ENCODE results near the gene NEK9. TPM values are rescaled to one million over a fixed set of nuclear protein-coding genes. Genes with fewer than 3 reads are reported as not detected.

The NEK9 gene
- total RNA-seq, 2 donors from 2014 or later: 26.4 to 38.4 TPM

- no peaks in the 10 kb centered on the region for H3K36me3 ChIP-seq (replicated peaks in 1 of 2; ENCODE audit: insufficient read depth in 1 of 2, low read depth in 2 of 2)
- DNase-seq: peak; percentile 67 to 90 (median 84)
- peak; percentile 83 for ATAC-seq
- TF ChIP-seq, protein P1, sequence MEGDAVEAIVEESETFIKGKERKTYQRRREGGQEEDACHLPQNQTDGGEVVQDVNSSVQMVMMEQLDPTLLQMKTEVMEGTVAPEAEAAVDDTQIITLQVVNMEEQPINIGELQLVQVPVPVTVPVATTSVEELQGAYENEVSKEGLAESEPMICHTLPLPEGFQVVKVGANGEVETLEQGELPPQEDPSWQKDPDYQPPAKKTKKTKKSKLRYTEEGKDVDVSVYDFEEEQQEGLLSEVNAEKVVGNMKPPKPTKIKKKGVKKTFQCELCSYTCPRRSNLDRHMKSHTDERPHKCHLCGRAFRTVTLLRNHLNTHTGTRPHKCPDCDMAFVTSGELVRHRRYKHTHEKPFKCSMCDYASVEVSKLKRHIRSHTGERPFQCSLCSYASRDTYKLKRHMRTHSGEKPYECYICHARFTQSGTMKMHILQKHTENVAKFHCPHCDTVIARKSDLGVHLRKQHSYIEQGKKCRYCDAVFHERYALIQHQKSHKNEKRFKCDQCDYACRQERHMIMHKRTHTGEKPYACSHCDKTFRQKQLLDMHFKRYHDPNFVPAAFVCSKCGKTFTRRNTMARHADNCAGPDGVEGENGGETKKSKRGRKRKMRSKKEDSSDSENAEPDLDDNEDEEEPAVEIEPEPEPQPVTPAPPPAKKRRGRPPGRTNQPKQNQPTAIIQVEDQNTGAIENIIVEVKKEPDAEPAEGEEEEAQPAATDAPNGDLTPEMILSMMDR (IDR thresholded peaks at IDR 0.05): peak in 6 of 7 experiments; percentile 36 to 64 (median 60)
- TF ChIP-seq POLR2A (IDR thresholded peaks at IDR 0.05): peak in 2 of 3 donors; percentile 31 to 33
- intact Hi-C loops (cut with DNase I): no loop called here
- 11 to 20% methylated on average over 12 to 13 of the region's 13 CpGs for WGBS, 2 donors
- no peaks in the 10 kb centered on the region for H3K27me3 ChIP-seq
- H3K4me1 ChIP-seq: peaks cover 82% of the 10 kb centered on the region
- H3K9me3 ChIP-seq: no peaks in the 10 kb centered on the region
- H3K27ac ChIP-seq: peak overlapping the region; percentile 91 to 95 (median 93)
- H3K4me3 ChIP-seq: no peak overlapping the region
These were observed 20.7 kb upstream of the NEK9 start for GRCh38 chr14:75147423-75148071.

- Histone ChIP-seq H3K27me3 (no peaks in the 10 kb centered on the region), H3K27ac (peak overlapping the region; percentile 33 to 94 (median 55)), H3K4me1 (peaks cover 75% of the 10 kb centered on the region), H3K4me3 (no peak overlapping the region), H3K9me3 (no peaks in the 10 kb centered on the region), H3K36me3 (replicated peaks in 1 of 2; ENCODE audit: insufficient read depth in 1 of 2, low read depth in 2 of 2) (no peaks in the 10 kb centered on the region)
- WGBS, 2 donors: 70 to 76% methylated on average over 5 of the region's 5 CpGs
- ATAC-seq (no peak), DNase-seq (peak in 1 of 4 donors; percentile 72)
- intact Hi-C loops (cut with DNase I): no loop called here
- TF ChIP-seq, protein P1 (IDR thresholded peaks at IDR 0.05): no peak
- TF ChIP-seq POLR2A (IDR thresholded peaks at IDR 0.05): peak in 1 of 3 donors; percentile 37
These were observed 18.1 kb upstream of the NEK9 start for GRCh38 chr14:75144944-75145343.

- H3K27ac ChIP-seq: peak overlapping the region; percentile 21 to 94 (median 39)
These were observed 17.1 kb upstream of the NEK9 start for GRCh38 chr14:75143761-75144527.

DNA sequence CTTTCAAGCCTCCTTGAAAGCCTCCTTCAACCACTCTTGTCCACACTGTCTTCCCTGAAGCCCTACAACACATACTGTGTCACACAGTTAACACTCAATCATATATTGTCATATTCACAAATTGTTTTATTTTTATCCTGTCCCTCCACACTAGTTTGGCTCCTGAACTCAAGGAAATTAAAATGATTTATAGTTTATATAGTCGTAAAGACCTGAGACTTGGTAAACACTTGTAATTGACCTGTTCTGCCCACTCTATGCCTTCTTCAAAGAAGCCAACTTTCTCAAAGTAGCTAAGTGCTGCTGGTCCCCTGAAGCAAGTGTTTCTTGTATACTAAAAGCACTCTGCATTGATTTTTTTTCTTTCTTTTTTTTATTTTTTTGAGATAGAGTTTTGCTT, 15.6 kb upstream of the NEK9 start:
- ATAC-seq (no peak), DNase-seq (no peak)
- H3K36me3 ChIP-seq (replicated peaks in 1 of 2; ENCODE audit: insufficient read depth in 1 of 2, low read depth in 2 of 2): no peaks in the 10 kb centered on the region
- intact Hi-C loops (cut with DNase I): no loop called here
- WGBS, 2 donors: 0 to 14% methylated on average over 1 of the region's 1 CpG
- H3K9me3 ChIP-seq: no peaks in the 10 kb centered on the region
- H3K4me3 ChIP-seq: no peak overlapping the region
- TF ChIP-seq, protein P1 (IDR thresholded peaks at IDR 0.05): no peak
- TF ChIP-seq POLR2A (IDR thresholded peaks at IDR 0.05): no peak
- no peaks in the 10 kb centered on the region for H3K27me3 ChIP-seq
- peak overlapping the region in 2 of 4 donors; percentile 54 to 94 for H3K27ac ChIP-seq
- H3K4me1 ChIP-seq: peaks cover 69% of the 10 kb centered on the region

More at GRCh38 chr14:75143761-75144527, 17.1 kb upstream of the NEK9 start:
- intact Hi-C loops (cut with DNase I): no loop called here
- 65 to 71% methylated on average over 9 of the region's 9 CpGs for WGBS, 2 donors
- DNase-seq (no peak), ATAC-seq (no peak)
- TF ChIP-seq, protein P1 (IDR thresholded peaks at IDR 0.05): no peak
- no peak for TF ChIP-seq POLR2A (IDR thresholded peaks at IDR 0.05)
- peaks cover 69% of the 10 kb centered on the region for H3K4me1 ChIP-seq
- H3K27me3 ChIP-seq: no peaks in the 10 kb centered on the region
- no peak overlapping the region for H3K4me3 ChIP-seq
- no peaks in the 10 kb centered on the region for H3K36me3 ChIP-seq (replicated peaks in 1 of 2; ENCODE audit: insufficient read depth in 1 of 2, low read depth in 2 of 2)
- no peaks in the 10 kb centered on the region for H3K9me3 ChIP-seq

Measured in body of pancreas (tissue), 4 donors.